ENCODE measurements around the gene CFAP141.
"Not testable (repeated sequence)": the region's sequence is repeated elsewhere in the genome, so short reads cannot be mapped to it uniquely, and the experiment has no call there.

Gene CFAP141

GRCh38 chr1:154206196-154206595 is at the start of gene CFAP141:
Gene CFAP141, minus strand, starts transcription at chr1:154206333. Its CDS starts 26 bp downstream, at chr1:154206307.
- DNase-seq = no peak

DNA sequence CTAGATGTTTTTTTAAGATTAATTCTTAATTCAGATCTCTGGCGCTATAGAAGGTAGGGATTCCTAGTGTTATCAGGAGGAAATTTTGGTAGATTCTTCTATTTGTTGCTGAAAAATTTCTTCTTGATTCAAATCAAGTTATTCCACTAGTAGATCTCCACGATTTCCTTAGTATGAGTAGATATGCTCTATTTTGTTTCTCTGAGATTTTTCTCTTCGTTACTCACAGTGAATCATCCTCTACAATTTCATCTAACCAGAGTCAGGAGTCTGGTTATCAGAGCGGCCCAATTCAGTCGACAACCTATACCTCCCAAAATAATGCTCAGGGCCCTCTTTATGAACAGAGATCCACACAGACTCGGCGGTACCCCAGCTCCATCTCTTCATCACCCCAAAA is 47.5 kb upstream of the CFAP141 start:
- DNase-seq = no peak

- DNase-seq = no peak
These were observed 35.7 kb upstream of the CFAP141 start for GRCh38 chr1:154241703-154242351.

DNA sequence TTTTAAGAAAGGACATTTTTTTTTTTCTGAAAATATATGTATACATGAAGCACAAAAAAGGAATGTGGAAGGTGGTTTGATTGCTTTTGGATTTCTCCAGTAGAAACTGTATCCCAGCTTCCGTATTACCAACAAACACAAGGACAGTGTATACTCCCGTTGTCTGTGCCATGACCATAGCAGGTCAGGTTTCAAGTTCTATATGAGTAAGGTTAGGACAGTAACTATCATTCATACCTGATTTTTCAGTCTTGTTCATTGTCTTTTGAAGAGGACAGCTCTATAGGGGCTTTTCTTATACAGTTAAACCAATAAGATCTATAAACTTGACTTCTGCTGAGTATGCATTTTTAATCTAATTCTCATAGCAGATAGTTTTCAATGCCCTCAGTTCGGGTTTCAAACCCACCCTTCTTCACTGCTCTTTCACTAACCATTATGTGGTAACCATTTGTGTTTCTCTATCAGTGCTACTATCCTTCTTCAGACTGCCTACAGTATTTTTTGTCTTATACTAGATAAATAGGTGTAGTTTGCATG is 34.2 kb upstream of the CFAP141 start:
- DNase-seq = no peak

DNA sequence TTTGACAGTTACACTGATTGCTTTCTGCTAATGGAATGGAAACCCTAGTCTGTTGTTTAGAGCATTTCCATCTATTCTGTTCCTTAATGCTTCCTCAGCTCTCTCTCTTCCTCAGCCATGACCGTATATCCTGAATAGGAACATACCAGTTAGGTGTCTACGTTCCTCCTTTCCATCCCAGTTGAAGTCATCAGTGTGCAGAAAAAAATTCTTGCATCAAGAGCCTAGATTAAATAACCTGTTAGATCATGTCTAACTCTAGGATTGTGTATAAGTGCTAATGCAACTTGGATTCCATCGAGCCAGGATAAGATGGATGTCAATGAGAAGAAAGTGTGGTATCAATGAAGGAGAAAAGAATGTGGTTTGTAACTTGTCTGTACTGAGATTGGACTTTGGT is 33.4 kb upstream of the CFAP141 start:
- no peak for DNase-seq

GRCh38 chr1:154237880-154238506 is 31.9 kb upstream of the CFAP141 start:
- no peak for DNase-seq

DNA sequence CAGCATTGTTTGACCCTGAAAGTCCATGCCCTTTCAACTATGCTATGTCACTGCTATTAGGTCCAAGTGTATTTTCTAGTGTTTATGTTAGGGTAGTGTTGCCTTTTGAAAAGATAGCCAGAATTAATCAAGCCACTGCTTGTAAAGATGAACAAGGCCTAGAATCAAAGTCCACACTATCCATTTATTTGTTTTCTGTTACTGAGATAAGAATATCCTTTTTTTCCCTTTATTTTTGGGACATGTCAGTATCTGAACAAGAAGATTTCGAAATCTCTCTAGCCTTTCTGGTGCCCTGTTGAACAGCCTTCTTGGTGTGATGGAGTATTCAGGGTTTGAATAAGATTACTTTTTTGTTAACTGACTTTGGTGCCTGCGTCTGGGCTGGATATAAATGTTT is 31.3 kb upstream of the CFAP141 start:
- no peak for DNase-seq

DNA sequence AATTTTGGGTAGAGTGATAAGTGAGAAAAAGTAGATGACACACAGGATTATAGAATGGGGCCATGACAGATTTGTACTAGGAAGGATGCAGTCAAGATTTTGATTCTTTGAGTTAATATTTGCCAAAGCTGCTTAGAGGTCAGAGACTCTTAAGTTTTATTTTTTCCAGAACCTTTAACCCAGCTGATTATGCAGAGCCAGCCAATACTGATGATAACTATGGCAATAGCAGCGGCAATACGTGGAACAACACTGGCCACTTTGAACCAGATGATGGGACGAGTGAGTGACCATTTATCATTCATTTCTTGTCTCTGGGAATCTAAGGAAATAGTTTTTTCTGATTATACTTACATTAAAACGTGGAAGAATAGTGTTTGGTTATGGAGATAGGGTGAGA is 30.7 kb upstream of the CFAP141 start:
- DNase-seq = no peak

GRCh38 chr1:154233127-154233526 is 27.0 kb upstream of the CFAP141 start:
- not testable (repeated sequence) for DNase-seq

DNA sequence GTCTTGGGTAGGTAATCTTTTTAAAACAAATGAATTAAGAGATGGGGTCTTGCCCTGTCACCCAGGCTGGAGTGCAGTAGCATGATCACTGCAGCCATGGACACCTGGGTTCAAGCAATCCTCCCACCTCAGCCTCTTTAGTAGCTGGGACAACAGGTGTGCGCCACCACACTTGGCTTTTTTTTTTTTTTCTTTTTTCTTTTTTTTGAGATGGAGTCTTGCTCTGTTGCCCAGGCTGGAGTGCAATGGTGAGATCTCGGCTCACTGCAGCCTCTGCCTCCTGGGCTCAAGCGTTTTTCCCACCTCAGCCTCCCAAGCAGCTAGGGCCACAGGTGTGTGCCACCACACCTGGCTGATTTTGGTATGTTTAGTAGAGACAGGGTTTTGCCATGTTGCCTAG is 25.0 kb upstream of the CFAP141 start:
- not testable (repeated sequence) for DNase-seq

- DNase-seq = no peak
These were observed 19.2 kb upstream of the CFAP141 start for GRCh38 chr1:154225370-154225769.

DNA sequence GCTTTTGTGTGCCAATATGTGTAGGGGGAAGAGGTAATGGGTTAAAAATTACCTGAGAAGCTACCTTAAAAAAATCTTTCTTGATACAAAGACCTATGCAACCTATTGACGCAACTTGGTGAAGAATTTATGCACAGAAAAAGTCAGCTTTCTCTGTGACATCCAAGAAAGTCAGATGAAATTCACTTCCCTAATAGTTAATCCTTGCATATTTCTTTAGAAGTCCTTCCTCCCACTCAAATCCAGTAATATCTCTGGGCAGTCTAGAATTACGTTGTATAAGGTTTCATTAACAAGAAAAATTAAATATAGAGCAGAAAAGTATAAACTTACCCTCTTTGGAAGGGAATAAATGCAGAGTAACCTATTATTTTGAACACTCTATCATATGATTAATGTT is 17.5 kb upstream of the CFAP141 start:
- no peak for DNase-seq

DNA sequence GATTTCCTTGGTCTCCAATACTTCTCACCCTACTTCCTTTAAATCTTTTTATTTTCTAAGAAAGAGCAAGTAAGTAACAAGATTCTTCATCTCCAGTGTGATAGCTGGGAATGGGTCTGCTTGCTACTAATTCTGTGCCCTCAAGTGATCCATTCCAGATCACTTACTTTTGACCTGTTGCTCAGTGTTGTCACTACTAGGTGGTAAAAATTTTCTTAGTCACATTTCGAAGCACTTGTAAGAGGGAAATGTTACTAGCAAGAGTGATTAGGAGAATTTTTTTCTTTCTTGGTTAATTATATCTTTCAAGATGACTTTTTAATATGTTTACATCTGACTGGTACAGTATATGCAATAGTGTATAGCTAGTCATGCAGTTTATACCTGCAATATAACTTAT is 16.8 kb upstream of the CFAP141 start:
- no peak for DNase-seq

GRCh38 chr1:154222518-154222917 is 16.4 kb upstream of the CFAP141 start:
- no peak for DNase-seq

DNA sequence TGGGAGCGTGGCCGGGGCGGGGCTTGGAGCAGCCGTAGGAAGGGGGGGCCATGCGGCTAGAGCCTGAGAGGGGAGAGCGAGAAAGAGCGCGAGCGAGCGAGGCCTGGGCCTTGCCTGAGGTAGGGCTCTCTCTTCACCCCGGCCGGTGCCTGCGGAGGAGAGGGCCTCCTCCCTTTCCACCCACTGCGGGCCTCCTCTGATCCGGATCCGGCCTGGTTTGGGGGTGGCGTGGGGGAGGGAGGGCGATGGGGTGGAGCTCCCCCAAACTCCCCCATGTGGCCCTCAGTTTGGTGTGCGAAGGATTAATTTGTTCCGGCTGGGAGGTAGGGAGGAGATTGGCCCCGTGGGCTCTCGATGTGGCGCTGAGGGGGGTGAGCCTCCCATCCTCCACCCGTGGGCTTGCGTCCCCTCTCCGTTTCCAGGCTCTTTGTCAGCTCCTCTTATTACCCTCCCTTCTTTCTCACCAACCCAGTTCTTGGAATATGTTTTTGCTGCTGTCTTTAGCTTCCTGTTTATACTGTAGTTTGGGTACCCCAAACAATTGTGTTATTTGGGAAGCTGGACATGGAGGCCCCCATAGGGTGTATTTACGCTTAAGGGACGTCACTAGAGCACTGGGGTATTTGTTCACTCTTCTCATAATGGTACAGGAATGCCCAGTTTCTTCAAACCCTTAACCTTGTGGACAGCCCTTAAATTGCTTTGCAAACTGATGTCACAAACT is 15.3 kb upstream of the CFAP141 start:
- DNase-seq = peak; percentile 21 to 61

- no peak for DNase-seq
These were observed 14.8 kb upstream of the CFAP141 start for GRCh38 chr1:154220970-154221277.

- DNase-seq = peak; percentile 98 to 100
These were observed 14.2 kb upstream of the CFAP141 start, which contains the start of gene UBAP2L for GRCh38 chr1:154220071-154220969. Gene UBAP2L, plus strand, starts transcription at chr1:154220955. Its CDS starts 4,169 bp downstream, at chr1:154225124.

- DNase-seq = peak in 1 of 2 experiments; percentile 19
These were observed 13.4 kb upstream of the CFAP141 start for GRCh38 chr1:154219541-154219940.

- DNase-seq = no peak
These were observed 12.4 kb upstream of the CFAP141 start for GRCh38 chr1:154218545-154218944.

DNA sequence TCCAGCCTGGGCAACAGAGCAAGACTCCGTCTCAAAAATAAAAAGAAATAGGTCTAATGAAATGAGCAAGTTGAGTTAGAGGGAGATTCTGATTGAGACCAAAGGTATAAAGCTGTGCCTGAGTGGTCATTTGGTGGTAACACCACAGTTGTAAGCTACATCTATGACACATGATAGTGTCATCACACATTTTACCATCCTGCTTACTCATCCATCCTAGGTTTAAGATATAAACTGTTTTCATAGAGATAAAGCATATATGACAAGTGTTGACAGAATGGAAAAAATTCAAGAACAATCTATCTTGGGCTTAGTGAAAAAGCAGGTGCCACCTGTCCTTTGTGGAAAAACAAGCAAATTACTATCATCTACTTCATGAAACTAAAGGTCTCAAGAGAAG is 7.1 kb upstream of the CFAP141 start:
- no peak for DNase-seq

- no peak for DNase-seq
These were observed 6.0 kb upstream of the CFAP141 start for GRCh38 chr1:154212083-154212482.

DNA sequence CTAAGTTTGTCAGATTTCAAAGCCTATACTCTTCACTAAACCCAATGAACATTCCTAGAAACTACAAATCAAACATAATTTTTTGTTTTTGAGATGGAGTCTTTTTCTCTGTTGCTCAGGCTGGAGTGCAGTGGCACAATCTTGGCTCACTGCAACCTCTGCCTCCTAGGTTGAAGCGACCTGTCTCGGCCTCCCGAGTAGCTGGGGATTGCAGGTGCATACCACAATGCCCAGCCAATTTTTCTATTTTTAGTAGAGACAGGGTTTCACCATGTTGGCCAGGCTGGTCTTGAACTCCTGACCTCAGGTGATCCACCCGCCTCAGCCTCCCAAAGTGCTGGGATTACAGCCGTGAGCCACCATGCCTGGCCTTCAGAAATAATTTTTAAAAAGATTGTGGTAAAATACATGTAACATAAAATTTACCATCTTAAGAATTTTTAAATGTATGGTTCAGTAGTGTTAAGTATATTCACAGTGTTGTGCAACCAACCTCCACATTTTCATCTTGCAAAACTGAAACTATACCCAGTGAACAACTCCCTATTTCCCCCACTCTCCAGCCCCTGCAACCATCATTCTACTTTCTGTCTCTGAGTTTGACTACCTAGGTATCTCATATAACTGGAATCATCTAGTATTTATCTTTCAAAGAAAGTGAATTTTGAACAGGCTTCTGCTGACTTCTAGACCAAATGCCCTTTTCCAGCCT is 2.7 kb upstream of the CFAP141 start:
- DNase-seq = no peak

Measured in NCI-H446 (cell line).